Fibroblast of the aortic adventitia (primary cell): Measurements from ENCODE around the gene FAM83E. TPM values are rescaled to one million over a fixed set of nuclear protein-coding genes. Genes with fewer than 3 reads are reported as not detected.

ENCODE experiments used
- DNase-seq: peaks from one replicate; pipeline ENCODE4 v3.0.0-alpha.2; 2010; ENCODE audit warnings: low read depth
- H3K4me3 ChIP-seq: 2 replicates; pipeline ENCODE4 v1.5.1; 2011; ENCODE audit warnings: low read depth, mild to moderate bottlenecking, control low read depth, low read length, moderate library complexity
- CTCF ChIP-seq: IDR thresholded peaks from 2 replicates; pipeline ENCODE4 v1.5.1; 2011; ENCODE audit warnings: mild to moderate bottlenecking, low read length, control low read depth, inconsistent platforms; ENCODE audit not compliant: insufficient read depth
- total RNA-seq: library from RNA; depleted of rRNA; stranded (reverse); fragments of >200 nt; gene quantifications from 2 replicates; pipeline ENCODE4 v1.2.3, GENCODE V29; 2012; ENCODE audit warnings: low replicate concordance

FAM83E gene
- total RNA-seq, 1 donor: 0.18 TPM

DNA sequence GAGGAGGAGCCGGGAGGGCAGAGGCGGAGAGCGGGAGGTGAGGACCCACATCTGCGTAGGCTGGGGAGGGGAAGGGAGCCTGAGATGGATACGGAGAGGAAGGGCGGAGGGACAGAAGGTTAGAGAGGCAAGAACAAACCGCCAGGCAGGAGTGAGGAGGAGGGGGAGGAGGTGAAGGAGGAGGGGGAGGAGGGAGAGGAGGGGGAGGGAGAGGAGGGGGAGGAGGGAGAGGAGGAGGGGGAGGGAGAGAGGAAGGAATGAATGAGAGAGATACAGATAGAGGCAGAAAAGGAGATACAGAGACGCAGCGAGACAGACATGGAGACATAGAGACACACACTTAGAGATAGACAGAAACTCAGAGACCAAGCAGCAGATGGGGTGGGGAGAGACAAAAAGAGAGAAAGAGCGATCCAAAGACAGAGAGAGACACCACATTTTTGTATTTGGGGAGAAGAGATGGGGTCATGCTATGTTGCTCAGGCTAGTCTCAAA is 31.9 kb upstream of the FAM83E start:
- peak overlapping the region; percentile 49 for H3K4me3 ChIP-seq
- TF ChIP-seq CTCF: no peak
- no peak for DNase-seq

- peak; percentile 70 for DNase-seq
Measured at GRCh38 chr19:48646001-48646721, 31.3 kb upstream of the FAM83E start, which contains the start of gene CA11. CA11 (minus strand) TSS chr19:48646187; CDS start chr19:48645632, 555 bp downstream.

DNA sequence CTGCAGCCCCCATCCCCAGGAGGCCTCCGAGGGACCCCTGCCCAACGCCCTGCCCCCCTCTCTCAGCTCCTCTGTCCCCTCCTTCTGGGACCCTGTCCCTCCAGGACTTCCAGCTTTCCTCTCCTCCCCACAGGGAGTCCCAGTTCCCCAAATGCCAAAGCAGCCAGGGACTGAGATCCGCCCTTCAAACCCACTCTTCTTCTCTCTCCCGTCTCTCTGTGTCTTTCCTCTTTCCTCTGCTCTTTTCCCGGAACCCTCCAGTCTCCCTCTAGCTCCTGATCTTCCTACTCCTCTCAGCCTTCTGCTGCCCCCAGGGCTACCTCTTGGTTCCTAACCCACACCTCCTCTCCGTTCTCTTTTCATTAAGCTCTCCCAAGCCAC is 30.7 kb upstream of the FAM83E start:
- peak overlapping the region; percentile 61 for H3K4me3 ChIP-seq
- no peak for TF ChIP-seq CTCF
- no peak for DNase-seq

More at GRCh38 chr19:48646001-48646721, 31.3 kb upstream of the FAM83E start, which contains the start of gene CA11:
- H3K4me3 ChIP-seq: peak within 1 kb of the TSS; percentile 61
- peak; percentile 94 for TF ChIP-seq CTCF

DNA sequence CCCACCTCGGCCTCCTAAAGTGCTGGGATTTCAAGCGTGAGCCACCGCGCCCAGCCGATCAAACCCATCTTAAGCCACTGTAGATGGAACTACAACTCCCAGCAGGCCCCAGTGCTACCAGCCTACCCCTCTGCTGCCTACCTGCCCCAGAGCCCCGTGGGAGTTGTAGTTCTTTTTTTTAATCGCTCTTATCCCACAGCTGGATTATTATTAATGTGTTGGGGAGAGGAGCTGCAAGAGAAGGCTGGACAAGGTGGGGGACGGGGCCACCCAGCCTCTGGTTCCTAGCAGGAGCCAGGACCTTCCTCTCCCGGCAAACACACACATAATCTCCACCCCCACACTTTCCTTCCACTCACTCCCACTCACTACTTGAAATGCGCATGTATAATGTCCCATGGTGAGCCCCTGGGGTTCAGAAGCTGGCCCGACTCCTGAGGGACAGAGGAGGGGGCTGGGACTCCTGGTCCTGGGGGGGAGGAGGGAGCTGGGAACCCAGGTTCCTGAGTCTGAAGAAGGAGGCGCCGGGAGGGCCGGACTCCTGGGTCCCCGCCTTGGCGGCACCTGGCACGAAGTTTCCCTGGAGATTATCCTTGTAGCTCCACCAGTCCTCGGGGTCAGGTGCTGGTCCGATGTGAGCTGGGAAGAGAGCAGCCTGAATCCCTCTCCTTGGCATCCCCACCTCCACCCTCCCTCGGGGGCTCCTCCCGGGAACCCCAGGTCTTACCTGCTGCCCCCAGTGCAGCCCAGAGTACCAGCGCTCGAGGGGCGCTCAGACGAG is 30.2 kb upstream of the FAM83E start:
- TF ChIP-seq CTCF: no peak
- peak; percentile 74 for DNase-seq
- H3K4me3 ChIP-seq: peak overlapping the region; percentile 61

DNA sequence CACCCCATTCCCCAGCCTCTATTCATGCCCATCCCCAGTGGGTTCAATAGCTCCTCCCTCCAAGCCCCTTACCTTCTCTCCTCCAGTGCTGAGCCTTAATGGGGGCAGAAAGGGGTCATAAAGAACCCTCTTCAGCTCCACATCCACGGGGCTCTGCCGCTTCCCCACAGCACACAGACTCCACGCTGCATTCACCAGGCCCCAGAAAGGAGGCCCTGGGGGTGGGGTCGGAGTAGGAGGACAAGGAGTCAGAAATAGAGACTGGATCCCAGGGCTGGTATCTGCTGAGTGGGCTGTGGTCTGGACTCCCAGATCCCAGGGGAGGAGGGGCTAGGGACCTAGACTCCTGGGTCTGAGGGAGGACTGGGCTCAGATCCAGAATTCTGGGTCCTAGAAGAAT is 29.5 kb upstream of the FAM83E start:
- DNase-seq: no peak
- no peak for TF ChIP-seq CTCF
- H3K4me3 ChIP-seq: no peak overlapping the region

- TF ChIP-seq CTCF: no peak
- no peak overlapping the region for H3K4me3 ChIP-seq
- no peak for DNase-seq
Measured at GRCh38 chr19:48642862-48643261, 28.0 kb upstream of the FAM83E start.
